GM23338 (cell line): ENCODE data around the gene LATS2. TPM values are rescaled to one million over a fixed set of nuclear protein-coding genes. Genes with fewer than 3 reads are reported as not detected.

ENCODE experiments used
- ATAC-seq: fragments of 200-7000 bp; cut with Tn5 transposase; 3 replicates; pipeline ENCODE4 v1.9.1; 2020
- DNase-seq: peaks from one replicate; pipeline ENCODE4 v3.0.0-alpha.2; 2015; ENCODE audit warnings: low spot score
- H2AFZ ChIP-seq: fragments of 200-600 bp; sonication (generic); 2 replicates; pipeline ENCODE4 v1.8.0; 2016; ENCODE audit warnings: antibody characterized with exemption, mild to moderate bottlenecking, moderate library complexity
- H3F3A ChIP-seq: fragments of 200-600 bp; sonication (generic); replicated peaks from 2 replicates; pipeline ENCODE4 v1.8.0; 2017; ENCODE audit warnings: antibody characterized with exemption, mixed run types, low read depth
- H3K27ac ChIP-seq: fragments of 200-600 bp; sonication (generic); 2 replicates; pipeline ENCODE4 v1.6.1; 2016; ENCODE audit warnings: low read depth
- H3K27me3 ChIP-seq: fragments of 200-600 bp; sonication (generic); 2 replicates; pipeline ENCODE4 v1.8.0; 2016; ENCODE audit warnings: mild to moderate bottlenecking, mixed run types, moderate library complexity; ENCODE audit not compliant: insufficient read depth
- H3K36me3 ChIP-seq: fragments of 200-600 bp; sonication (generic); 2 replicates; pipeline ENCODE4 v1.8.0; 2016; ENCODE audit warnings: mild to moderate bottlenecking; ENCODE audit not compliant: insufficient read depth
- H3K4me1 ChIP-seq: fragments of 200-600 bp; sonication (generic); 2 replicates; pipeline ENCODE4 v1.8.0; 2016; ENCODE audit warnings: mild to moderate bottlenecking, moderate library complexity; ENCODE audit not compliant: insufficient read depth
- H3K4me2 ChIP-seq: fragments of 200-600 bp; sonication (generic); 2 replicates; pipeline ENCODE4 v1.7.1; 2017; ENCODE audit warnings: mixed run types
- H3K4me3 ChIP-seq: fragments of 200-600 bp; sonication (generic); 2 replicates; pipeline ENCODE4 v1.6.1; 2016; ENCODE audit warnings: mixed run types
- H3K79me2 ChIP-seq: fragments of 200-600 bp; sonication (generic); replicated peaks from 2 replicates; pipeline ENCODE4 v1.8.0; 2017; ENCODE audit warnings: mild to moderate bottlenecking; ENCODE audit not compliant: insufficient read depth
- H3K9me2 ChIP-seq: fragments of 200-600 bp; sonication (generic); 2 replicates; pipeline ENCODE4 v1.8.0; 2017; ENCODE audit not compliant: insufficient read depth
- H4K20me1 ChIP-seq: fragments of 200-600 bp; sonication (generic); replicated peaks from 2 replicates; pipeline ENCODE4 v1.8.0; 2017; ENCODE audit warnings: mild to moderate bottlenecking; ENCODE audit not compliant: insufficient read depth
- H3K27ac Mint-ChIP-seq: 2 replicates; pipeline ENCODE4 v1.8.0; 2020; ENCODE audit warnings: inconsistent platforms, mild to moderate bottlenecking, moderate library complexity, mixed read lengths
- H3K27me3 Mint-ChIP-seq: 3 replicates; pipeline ENCODE4 v1.8.0; 2022; ENCODE audit warnings: low read depth, mild to moderate bottlenecking, moderate library complexity, mixed read lengths, inconsistent platforms; ENCODE audit not compliant: insufficient read depth, poor library complexity
- H3K36me3 Mint-ChIP-seq: 3 replicates; pipeline ENCODE4 v1.8.0; 2021; ENCODE audit warnings: low read depth, mild to moderate bottlenecking, inconsistent platforms, moderate library complexity, mixed read lengths
- H3K4me1 Mint-ChIP-seq: 3 replicates; pipeline ENCODE4 v1.8.0; 2020; ENCODE audit warnings: mild to moderate bottlenecking, inconsistent platforms, mixed read lengths
- H3K4me3 Mint-ChIP-seq: 3 replicates; pipeline ENCODE4 v1.8.0; 2021; ENCODE audit warnings: moderate library complexity, mild to moderate bottlenecking, inconsistent platforms, mixed read lengths
- H3K9me3 Mint-ChIP-seq: 3 replicates; pipeline ENCODE4 v1.8.0; 2020; ENCODE audit warnings: moderate library complexity, mild to moderate bottlenecking, inconsistent platforms, mixed read lengths
- CREB1 ChIP-seq: fragments of 250-450 bp; sonication (Bioruptor Pico); IDR thresholded peaks from 2 replicates; pipeline ENCODE4 v1.5.0; 2020; ENCODE audit warnings: low read depth, mild to moderate bottlenecking, moderate library complexity
- EZH2 ChIP-seq: fragments of 200-600 bp; sonication (generic); IDR thresholded peaks from one replicate; pipeline ENCODE4 v1.8.0; 2017; ENCODE audit warnings: antibody characterized with exemption, mild to moderate bottlenecking, low read depth; ENCODE audit not compliant: unreplicated experiment
- JUNB ChIP-seq: IDR thresholded peaks from one replicate; pipeline ENCODE4 v1.6.1; 2016; ENCODE audit warnings: antibody characterized with exemption; ENCODE audit not compliant: unreplicated experiment
- POLR2AphosphoS5 ChIP-seq: IDR thresholded peaks from 2 replicates; pipeline ENCODE4 v1.6.1; 2016; ENCODE audit warnings: antibody characterized with exemption, low read depth
- STAT1 ChIP-seq: IDR thresholded peaks from one replicate; pipeline ENCODE4 v1.6.1; 2016; ENCODE audit warnings: antibody characterized with exemption; ENCODE audit not compliant: unreplicated experiment
- ZNF331 ChIP-seq: fragments of 250-450 bp; sonication (Bioruptor Pico); IDR thresholded peaks from 2 replicates; pipeline ENCODE4 v1.5.0; 2020; ENCODE audit warnings: low read depth, mild to moderate bottlenecking, moderate library complexity
- polyA plus RNA-seq: library from polyadenylated mRNA; unstranded; fragments of >200 nt; fragmentation: Nextera tagmentation; extraction: Ambion mirVana; gene quantifications from 2 replicates; pipeline ENCODE4 v1.2.1, GENCODE V29; 2016
- total RNA-seq: library from RNA; depleted of rRNA; stranded (reverse); fragments of >200 nt; shearing (Covaris generic); gene quantifications from 2 replicates; pipeline ENCODE4 v1.2.3, GENCODE V29; 2014
- TF ChIP-seq, protein P1 (sequence below): fragments of 250-450 bp; sonication (Bioruptor Pico); IDR thresholded peaks from 2 replicates; pipeline ENCODE4 v1.5.0; 2020; ENCODE audit warnings: mild to moderate bottlenecking, moderate library complexity
- TF ChIP-seq, protein P2 (sequence below), 2 experiments: fragments of 200-600 bp in 1 of 2; sonication (generic) in 1 of 2; conservative IDR thresholded peaks; 2 replicates each; pipeline versions ENCODE4 v1.5.1 to v1.6.1; 2016 to 2017; ENCODE audit warnings: antibody characterized with exemption in 2 of 2, low read depth in 2 of 2, mild to moderate bottlenecking in 2 of 2, moderate library complexity in 1 of 2

The LATS2 gene
- total and polyA plus RNA-seq, 2 experiments from 2014 or later = 10.5 to 25.4 TPM

- TF ChIP-seq, protein P1, sequence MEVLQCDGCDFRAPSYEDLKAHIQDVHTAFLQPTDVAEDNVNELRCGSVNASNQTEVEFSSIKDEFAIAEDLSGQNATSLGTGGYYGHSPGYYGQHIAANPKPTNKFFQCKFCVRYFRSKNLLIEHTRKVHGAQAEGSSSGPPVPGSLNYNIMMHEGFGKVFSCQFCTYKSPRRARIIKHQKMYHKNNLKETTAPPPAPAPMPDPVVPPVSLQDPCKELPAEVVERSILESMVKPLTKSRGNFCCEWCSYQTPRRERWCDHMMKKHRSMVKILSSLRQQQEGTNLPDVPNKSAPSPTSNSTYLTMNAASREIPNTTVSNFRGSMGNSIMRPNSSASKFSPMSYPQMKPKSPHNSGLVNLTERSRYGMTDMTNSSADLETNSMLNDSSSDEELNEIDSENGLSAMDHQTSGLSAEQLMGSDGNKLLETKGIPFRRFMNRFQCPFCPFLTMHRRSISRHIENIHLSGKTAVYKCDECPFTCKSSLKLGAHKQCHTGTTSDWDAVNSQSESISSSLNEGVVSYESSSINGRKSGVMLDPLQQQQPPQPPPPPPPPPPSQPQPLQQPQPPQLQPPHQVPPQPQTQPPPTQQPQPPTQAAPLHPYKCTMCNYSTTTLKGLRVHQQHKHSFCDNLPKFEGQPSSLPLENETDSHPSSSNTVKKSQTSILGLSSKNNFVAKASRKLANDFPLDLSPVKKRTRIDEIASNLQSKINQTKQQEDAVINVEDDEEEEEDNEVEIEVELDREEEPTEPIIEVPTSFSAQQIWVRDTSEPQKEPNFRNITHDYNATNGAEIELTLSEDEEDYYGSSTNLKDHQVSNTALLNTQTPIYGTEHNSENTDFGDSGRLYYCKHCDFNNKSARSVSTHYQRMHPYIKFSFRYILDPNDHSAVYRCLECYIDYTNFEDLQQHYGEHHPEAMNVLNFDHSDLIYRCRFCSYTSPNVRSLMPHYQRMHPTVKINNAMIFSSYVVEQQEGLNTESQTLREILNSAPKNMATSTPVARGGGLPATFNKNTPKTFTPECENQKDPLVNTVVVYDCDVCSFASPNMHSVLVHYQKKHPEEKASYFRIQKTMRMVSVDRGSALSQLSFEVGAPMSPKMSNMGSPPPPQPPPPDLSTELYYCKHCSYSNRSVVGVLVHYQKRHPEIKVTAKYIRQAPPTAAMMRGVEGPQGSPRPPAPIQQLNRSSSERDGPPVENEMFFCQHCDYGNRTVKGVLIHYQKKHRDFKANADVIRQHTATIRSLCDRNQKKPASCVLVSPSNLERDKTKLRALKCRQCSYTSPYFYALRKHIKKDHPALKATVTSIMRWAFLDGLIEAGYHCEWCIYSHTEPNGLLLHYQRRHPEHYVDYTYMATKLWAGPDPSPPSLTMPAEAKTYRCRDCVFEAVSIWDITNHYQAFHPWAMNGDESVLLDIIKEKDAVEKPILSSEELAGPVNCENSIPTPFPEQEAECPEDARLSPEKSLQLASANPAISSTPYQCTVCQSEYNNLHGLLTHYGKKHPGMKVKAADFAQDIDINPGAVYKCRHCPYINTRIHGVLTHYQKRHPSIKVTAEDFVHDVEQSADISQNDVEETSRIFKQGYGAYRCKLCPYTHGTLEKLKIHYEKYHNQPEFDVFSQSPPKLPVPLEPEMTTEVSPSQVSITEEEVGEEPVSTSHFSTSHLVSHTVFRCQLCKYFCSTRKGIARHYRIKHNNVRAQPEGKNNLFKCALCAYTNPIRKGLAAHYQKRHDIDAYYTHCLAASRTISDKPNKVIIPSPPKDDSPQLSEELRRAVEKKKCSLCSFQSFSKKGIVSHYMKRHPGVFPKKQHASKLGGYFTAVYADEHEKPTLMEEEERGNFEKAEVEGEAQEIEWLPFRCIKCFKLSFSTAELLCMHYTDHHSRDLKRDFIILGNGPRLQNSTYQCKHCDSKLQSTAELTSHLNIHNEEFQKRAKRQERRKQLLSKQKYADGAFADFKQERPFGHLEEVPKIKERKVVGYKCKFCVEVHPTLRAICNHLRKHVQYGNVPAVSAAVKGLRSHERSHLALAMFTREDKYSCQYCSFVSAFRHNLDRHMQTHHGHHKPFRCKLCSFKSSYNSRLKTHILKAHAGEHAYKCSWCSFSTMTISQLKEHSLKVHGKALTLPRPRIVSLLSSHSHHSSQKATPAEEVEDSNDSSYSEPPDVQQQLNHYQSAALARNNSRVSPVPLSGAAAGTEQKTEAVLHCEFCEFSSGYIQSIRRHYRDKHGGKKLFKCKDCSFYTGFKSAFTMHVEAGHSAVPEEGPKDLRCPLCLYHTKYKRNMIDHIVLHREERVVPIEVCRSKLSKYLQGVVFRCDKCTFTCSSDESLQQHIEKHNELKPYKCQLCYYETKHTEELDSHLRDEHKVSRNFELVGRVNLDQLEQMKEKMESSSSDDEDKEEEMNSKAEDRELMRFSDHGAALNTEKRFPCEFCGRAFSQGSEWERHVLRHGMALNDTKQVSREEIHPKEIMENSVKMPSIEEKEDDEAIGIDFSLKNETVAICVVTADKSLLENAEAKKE (CRISPR knock-in tag) = no peak
- no peak for TF ChIP-seq STAT1
Observed at GRCh38 chr13:21010621-21011020, 50.8 kb downstream of the LATS2 start (continued).

- peaks cover 9% of the 10 kb centered on the region for H3K4me1 ChIP-seq
- no peaks in the 10 kb centered on the region for H3K27me3 ChIP-seq
- no peak overlapping the region for H3K27ac ChIP-seq
- H3F3A ChIP-seq = no peaks in the 10 kb centered on the region
- peaks cover 56% of the 10 kb centered on the region for H4K20me1 ChIP-seq
- no peak overlapping the region for H2AFZ ChIP-seq
- no peak overlapping the region for H3K4me2 ChIP-seq
- 0 out of 2 replicates have a peak, but pooled peaks cover 4% of the 10 kb centered on the region for H3K36me3 ChIP-seq
- DNase-seq (no peak), ATAC-seq (no peak)
- H3K9me2 ChIP-seq = no peaks in the 10 kb centered on the region
- Mint-ChIP-seq H3K36me3 (peaks cover 2% of the 10 kb centered on the region; the same call in 1 of the 3 replicates), H3K27ac (no peak overlapping the region), H3K4me3 (no peak overlapping the region), H3K27me3 (peaks cover 5% of the 10 kb centered on the region), H3K9me3 (no peaks in the 10 kb centered on the region; the same call in 2 of the 3 replicates), H3K4me1 (peaks cover 38% of the 10 kb centered on the region)
- no peak overlapping the region for H3K4me3 ChIP-seq
- peaks cover 97% of the 10 kb centered on the region for H3K79me2 ChIP-seq
- no peak for TF ChIP-seq JUNB
- no peak for TF ChIP-seq EZH2
- TF ChIP-seq STAT1 = no peak
- TF ChIP-seq ZNF331 (CRISPR knock-in tag) = no peak
- TF ChIP-seq, protein P1 (CRISPR knock-in tag) = no peak
- TF ChIP-seq CREB1 (CRISPR knock-in tag) = no peak
- TF ChIP-seq, protein P2, sequence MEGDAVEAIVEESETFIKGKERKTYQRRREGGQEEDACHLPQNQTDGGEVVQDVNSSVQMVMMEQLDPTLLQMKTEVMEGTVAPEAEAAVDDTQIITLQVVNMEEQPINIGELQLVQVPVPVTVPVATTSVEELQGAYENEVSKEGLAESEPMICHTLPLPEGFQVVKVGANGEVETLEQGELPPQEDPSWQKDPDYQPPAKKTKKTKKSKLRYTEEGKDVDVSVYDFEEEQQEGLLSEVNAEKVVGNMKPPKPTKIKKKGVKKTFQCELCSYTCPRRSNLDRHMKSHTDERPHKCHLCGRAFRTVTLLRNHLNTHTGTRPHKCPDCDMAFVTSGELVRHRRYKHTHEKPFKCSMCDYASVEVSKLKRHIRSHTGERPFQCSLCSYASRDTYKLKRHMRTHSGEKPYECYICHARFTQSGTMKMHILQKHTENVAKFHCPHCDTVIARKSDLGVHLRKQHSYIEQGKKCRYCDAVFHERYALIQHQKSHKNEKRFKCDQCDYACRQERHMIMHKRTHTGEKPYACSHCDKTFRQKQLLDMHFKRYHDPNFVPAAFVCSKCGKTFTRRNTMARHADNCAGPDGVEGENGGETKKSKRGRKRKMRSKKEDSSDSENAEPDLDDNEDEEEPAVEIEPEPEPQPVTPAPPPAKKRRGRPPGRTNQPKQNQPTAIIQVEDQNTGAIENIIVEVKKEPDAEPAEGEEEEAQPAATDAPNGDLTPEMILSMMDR (conservative IDR thresholded peaks at IDR 0.05; ENCODE audit: low read depth in 2 of 2) = no peak
- TF ChIP-seq POLR2AphosphoS5 = no peak
Observed at GRCh38 chr13:21009036-21009435, 52.4 kb downstream of the LATS2 start.
